SU-DHL-6 (cell line): ENCODE results near the gene ROGDI.

Source experiments
- H2AFZ ChIP-seq: fragments of 200-600 bp; sonication (generic); 2 replicates; pipeline ENCODE4 v1.6.1; 2014; ENCODE audit warnings: low read depth, mild to moderate bottlenecking, moderate library complexity, mixed read lengths, antibody characterized with exemption, low read length; ENCODE audit not compliant: severe bottlenecking
- H3F3A ChIP-seq: fragments of 200-600 bp; shearing (Covaris generic); 2 replicates; pipeline ENCODE4 v1.6.0; 2016; ENCODE audit warnings: antibody characterized with exemption, mild to moderate bottlenecking; ENCODE audit not compliant: insufficient read depth
- H3K27ac ChIP-seq: fragments of 200-600 bp; sonication (generic); 2 replicates; pipeline ENCODE4 v1.5.1; 2016; ENCODE audit warnings: low read depth, mild to moderate bottlenecking, low read length, moderate library complexity, mixed read lengths
- H3K27me3 ChIP-seq: fragments of 200-600 bp; sonication (generic), shearing (Covaris generic); 2 replicates; pipeline ENCODE4 v1.6.0; 2014; ENCODE audit warnings: mild to moderate bottlenecking, low read length
- H3K36me3 ChIP-seq: fragments of 200-600 bp; sonication (generic); 2 replicates; pipeline ENCODE4 v1.6.1; 2014; ENCODE audit warnings: mild to moderate bottlenecking, low read length, mixed read lengths
- H3K4me2 ChIP-seq: fragments of 300-600, 200-600 bp; shearing (Covaris generic), sonication (generic); 2 replicates; pipeline ENCODE4 v1.6.0; 2014; ENCODE audit warnings: low read length, low read depth, mild to moderate bottlenecking; ENCODE audit not compliant: poor library complexity, severe bottlenecking
- H3K4me3 ChIP-seq: fragments of 200-600 bp; sonication (generic); 2 replicates; pipeline ENCODE4 v1.5.1; 2014; ENCODE audit warnings: antibody characterized with exemption, low read length, mild to moderate bottlenecking, mixed read lengths; ENCODE audit not compliant: insufficient read depth, poor library complexity, severe bottlenecking
- H3K79me2 ChIP-seq: fragments of 200-600 bp; sonication (generic); 2 replicates; pipeline ENCODE4 v1.6.1; 2014; ENCODE audit warnings: mild to moderate bottlenecking, low read length, moderate library complexity; ENCODE audit not compliant: insufficient read depth
- H3K9ac ChIP-seq: fragments of 200-600 bp; sonication (generic); 2 replicates; pipeline ENCODE4 v1.7.0; 2014; ENCODE audit warnings: mild to moderate bottlenecking, low read length
- H3K9me2 ChIP-seq: fragments of 200-600 bp; sonication (generic); replicated peaks from 2 replicates; pipeline ENCODE4 v1.6.1; 2014; ENCODE audit warnings: low read length; ENCODE audit not compliant: insufficient read depth
- H3K9me3 ChIP-seq: fragments of 200-600 bp; sonication (generic); 2 replicates; pipeline ENCODE4 v1.6.1; 2014; ENCODE audit warnings: low read length, mixed read lengths; ENCODE audit not compliant: insufficient read depth
- H4K20me1 ChIP-seq: fragments of 200-600 bp; sonication (generic); 2 replicates; pipeline ENCODE4 v1.6.1; 2014; ENCODE audit warnings: low read depth, mild to moderate bottlenecking, antibody characterized with exemption, low read length, moderate library complexity, mixed read lengths
- EZH2phosphoT487 ChIP-seq: fragments of 200-600 bp; sonication (generic), shearing (Covaris generic); conservative IDR thresholded peaks from 2 replicates; pipeline ENCODE4 v1.6.1; 2018; ENCODE audit warnings: mild to moderate bottlenecking, antibody characterized with exemption, low read length, moderate library complexity, mixed read lengths
- TF ChIP-seq, protein P1 (sequence below): fragments of 200-600 bp; sonication (generic); IDR thresholded peaks from one replicate; pipeline ENCODE4 v1.5.1; 2017; ENCODE audit warnings: antibody characterized with exemption, mild to moderate bottlenecking, low read length, moderate library complexity; ENCODE audit not compliant: insufficient read depth, poor library complexity, severe bottlenecking

The ROGDI gene

DNA sequence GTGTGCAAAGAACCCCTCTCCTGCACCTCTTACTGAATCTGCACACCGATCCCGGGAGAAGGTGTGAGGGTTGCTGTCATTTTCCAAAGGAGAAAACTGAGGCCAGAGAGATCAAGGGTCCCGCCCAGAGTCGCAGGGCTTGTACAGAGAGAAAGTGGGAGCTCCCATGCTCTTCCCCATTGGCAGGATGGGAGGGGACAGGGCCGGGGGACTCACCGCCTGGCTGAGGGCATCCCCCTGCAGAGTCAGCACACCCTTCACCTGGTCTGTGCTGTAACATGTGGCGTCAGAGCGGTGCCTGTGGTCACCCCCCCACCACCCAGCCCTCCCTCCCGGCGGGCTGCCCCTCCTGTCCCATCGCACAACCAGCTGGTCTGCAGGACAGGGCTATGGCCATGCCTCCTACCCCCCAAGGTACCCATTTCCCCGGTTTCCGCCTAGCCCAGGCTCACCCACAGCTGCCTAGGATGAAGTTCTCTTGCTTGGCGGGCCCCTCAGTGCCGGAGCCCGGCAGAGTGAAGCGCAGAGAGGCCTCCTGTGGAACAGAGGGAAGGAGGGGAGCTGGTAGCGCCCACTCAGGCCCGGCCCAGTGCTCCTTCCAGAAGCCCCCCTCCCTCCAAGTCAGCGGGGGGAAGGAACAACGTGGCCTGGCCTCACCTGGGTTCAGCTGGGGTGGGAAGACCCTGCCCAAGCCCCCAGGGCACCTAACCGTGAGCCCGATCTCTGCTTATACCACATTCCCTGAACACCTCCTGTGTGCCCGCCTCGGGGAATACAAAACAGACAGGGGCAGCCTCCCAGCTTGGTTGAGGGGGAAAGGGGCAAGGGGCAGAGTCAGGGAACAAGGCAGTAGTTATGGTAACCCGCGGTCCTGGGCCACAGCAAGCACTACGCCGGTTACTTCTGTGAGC lies 1.1 kb downstream of the ROGDI start:
- Histone ChIP-seq H3K36me3 (no peaks in the 10 kb centered on the region), H3F3A (peaks cover 8% of the 10 kb centered on the region), H3K27me3 (no peaks in the 10 kb centered on the region), H3K9ac (peak overlapping the region; percentile 66), H3K9me3 (no peaks in the 10 kb centered on the region), H3K4me3 (peak overlapping the region; percentile 96), H3K9me2 (no peaks in the 10 kb centered on the region), H3K27ac (peak overlapping the region; percentile 77; the same call in 1 of the 2 replicates), H3K79me2 (no peaks in the 10 kb centered on the region), H2AFZ (peak overlapping the region; percentile 67), H3K4me2 (peak overlapping the region; percentile 92), H4K20me1 (no peaks in the 10 kb centered on the region)
- no peak for TF ChIP-seq EZH2phosphoT487
- TF ChIP-seq, protein P1, sequence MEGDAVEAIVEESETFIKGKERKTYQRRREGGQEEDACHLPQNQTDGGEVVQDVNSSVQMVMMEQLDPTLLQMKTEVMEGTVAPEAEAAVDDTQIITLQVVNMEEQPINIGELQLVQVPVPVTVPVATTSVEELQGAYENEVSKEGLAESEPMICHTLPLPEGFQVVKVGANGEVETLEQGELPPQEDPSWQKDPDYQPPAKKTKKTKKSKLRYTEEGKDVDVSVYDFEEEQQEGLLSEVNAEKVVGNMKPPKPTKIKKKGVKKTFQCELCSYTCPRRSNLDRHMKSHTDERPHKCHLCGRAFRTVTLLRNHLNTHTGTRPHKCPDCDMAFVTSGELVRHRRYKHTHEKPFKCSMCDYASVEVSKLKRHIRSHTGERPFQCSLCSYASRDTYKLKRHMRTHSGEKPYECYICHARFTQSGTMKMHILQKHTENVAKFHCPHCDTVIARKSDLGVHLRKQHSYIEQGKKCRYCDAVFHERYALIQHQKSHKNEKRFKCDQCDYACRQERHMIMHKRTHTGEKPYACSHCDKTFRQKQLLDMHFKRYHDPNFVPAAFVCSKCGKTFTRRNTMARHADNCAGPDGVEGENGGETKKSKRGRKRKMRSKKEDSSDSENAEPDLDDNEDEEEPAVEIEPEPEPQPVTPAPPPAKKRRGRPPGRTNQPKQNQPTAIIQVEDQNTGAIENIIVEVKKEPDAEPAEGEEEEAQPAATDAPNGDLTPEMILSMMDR, result no peak

DNA sequence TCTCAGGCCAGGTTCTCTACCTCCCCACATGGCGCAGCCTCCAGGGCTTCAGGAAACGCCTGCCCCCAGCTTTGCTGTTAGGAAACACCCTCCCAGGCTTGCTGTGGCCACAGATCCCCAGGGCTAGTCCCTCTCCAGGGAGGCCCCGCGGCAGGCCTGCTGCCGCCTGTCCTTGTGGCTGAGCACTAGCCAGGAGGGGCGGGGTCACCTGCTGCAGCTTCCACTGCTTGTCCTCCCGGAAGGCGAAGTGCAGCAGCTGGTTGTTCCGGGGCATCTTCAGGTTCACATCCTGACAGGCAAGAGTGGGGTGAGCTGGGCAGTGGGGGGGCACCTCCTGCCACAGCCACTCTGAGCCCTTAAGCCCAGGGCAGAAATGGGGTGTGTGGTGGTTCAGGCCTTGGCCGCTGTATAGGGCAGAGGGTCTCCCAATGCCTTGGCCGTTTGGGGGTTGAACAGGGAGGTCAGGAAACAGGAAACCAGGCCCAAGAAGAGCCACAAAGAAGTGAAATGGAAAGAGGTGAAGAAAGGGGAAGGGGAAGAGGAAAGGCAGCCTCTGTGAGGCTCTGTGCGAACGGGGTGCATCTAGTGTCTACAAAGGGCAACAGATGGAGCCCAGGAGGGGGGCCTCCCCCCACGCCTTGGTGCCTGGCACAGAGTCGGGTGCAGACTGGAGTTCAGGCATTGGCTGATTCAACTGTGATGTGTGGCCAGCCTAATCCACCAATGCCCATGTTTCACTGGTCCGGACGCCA lies 2.0 kb downstream of the ROGDI start:
- TF ChIP-seq EZH2phosphoT487, result no peak
- TF ChIP-seq, protein P1, result no peak
- Histone ChIP-seq H4K20me1 (no peaks in the 10 kb centered on the region), H2AFZ (no peak overlapping the region), H3K36me3 (no peaks in the 10 kb centered on the region), H3K9me2 (no peaks in the 10 kb centered on the region), H3F3A (peaks cover 8% of the 10 kb centered on the region), H3K79me2 (no peaks in the 10 kb centered on the region), H3K9me3 (no peaks in the 10 kb centered on the region), H3K27me3 (no peaks in the 10 kb centered on the region), H3K4me2 (no peak overlapping the region), H3K9ac (no peak overlapping the region), H3K4me3 (no peak overlapping the region), H3K27ac (no peak overlapping the region)

DNA sequence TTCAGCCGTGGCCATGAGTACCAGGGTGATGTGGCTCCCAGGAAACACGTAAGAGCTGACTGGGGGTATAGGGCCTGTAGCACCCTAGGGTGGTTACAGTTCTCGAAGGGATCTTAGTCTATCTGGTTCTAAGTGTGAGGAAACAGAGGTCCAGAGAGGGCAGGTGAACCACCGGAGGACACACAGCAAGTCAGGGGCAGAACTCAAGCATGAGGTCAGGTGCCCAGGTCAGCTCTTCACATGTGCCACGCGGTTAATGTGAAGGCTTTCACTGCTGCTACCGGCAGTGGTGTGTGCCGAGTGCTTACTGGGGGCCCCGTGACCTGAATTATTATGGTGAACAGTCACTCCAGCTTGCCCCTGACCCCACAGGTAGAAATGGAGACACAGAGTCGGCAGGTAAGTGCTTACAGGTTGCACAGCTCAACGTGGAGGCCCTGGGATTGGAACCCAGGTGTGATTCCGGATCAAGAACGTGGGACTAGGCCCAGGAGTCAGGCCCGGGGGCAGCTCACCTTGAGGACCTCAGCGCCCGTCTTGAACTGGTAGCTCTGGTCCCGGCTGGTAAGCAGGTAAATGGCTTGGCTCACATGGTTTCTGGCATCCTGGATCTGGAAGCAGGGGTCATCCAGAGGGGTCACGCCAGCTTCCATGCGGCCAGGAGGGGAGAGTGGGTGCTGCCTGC lies 3.1 kb downstream of the ROGDI start:
- no peak for TF ChIP-seq EZH2phosphoT487
- TF ChIP-seq, protein P1, result no peak
- Histone ChIP-seq H3K27me3 (no peaks in the 10 kb centered on the region), H3K36me3 (no peaks in the 10 kb centered on the region), H3K27ac (no peak overlapping the region), H3F3A (peaks cover 8% of the 10 kb centered on the region), H2AFZ (no peak overlapping the region), H4K20me1 (no peaks in the 10 kb centered on the region), H3K9me2 (no peaks in the 10 kb centered on the region), H3K4me3 (no peak overlapping the region), H3K4me2 (no peak overlapping the region), H3K9me3 (no peaks in the 10 kb centered on the region), H3K9ac (no peak overlapping the region), H3K79me2 (no peaks in the 10 kb centered on the region)
